Measurements from ENCODE around the gene LONP2. TPM values are rescaled to one million over a fixed set of nuclear protein-coding genes. Genes with fewer than 3 reads are reported as not detected.
A peak's percentile ranks its signal among the peaks of the same experiment; 100 is the strongest.

LONP2 gene
- total and polyA plus RNA-seq, 2 of the 13 experiments (the other 11 are each of a cell fraction or from before 2014, with no cell fraction given), result 39.2 to 63.3 TPM

GRCh38 chr16:48204825-48205151, 39.3 kb upstream of the LONP2 start:
- intact Hi-C loops (cut with micrococcal nuclease; ENCODE audit: unreplicated experiment), result loop anchor here (1.0 to 2.0 kb wide), 2 partner anchors 27 to 40 kb away; no protein-coding TSS in a partner anchor
- H3K27ac ChIP-seq (ENCODE audit: extremely low read length, insufficient read depth, low read length), result peak overlapping the region; percentile 89
- H3K79me2 ChIP-seq (ENCODE audit: insufficient read depth, low read length), result no peaks in the 10 kb centered on the region
- CTCF ChIA-PET (ENCODE audit: low intra/inter-chr PET ratio, low total read pairs), result no interaction called here
- WGBS (ENCODE audit: low lambda C conversion rate), result under 1% methylated on average over 6 of the region's 6 CpGs
- peak overlapping the region; percentile 58 for H3K9ac ChIP-seq (ENCODE audit: insufficient read depth, low read depth, low read length)
- BruUV-seq (replicated peaks), result TSS peak; percentile 87
- peaks cover 65% of the 10 kb centered on the region for H3K4me1 ChIP-seq (ENCODE audit: insufficient read depth, low read length)
- H3K9me3 ChIP-seq (ENCODE audit: low read length), result no peaks in the 10 kb centered on the region
- no peaks in the 10 kb centered on the region for H3K27me3 ChIP-seq (ENCODE audit: control insufficient read depth in 1 of 2, insufficient read depth in 2 of 2, low read length in 2 of 2)
- H3K4me3 ChIP-seq (replicated peaks in 1 of 3; ENCODE audit: insufficient read depth in 1 of 3, low read depth in 2 of 3, low read length in 3 of 3), result peak overlapping the region; percentile 57 to 61 (median 58); a peak in 5 of 6 replicates
- POLR2A ChIA-PET, result interaction anchor here (0.6 to 3.6 kb wide), 9 partner anchors 9 to 1572 kb away, joined by 3 to 36 read pairs (median 5); no protein-coding TSS in a partner anchor
- peak overlapping the region; percentile 36 for H2AFZ ChIP-seq (ENCODE audit: low read length)
- in situ Hi-C loops (cut with HindIII; ENCODE audit: extremely low pct_ligation_motif_present, low pct_unique_long_range_greater_than_20kb), result no loop called here
- ATAC-seq, result no peak
- peak overlapping the region; percentile 87 for H3K4me2 ChIP-seq (ENCODE audit: low read depth, low read length)
- no peak for DNase-seq (ENCODE audit: low spot score)
- no peaks in the 10 kb centered on the region for H3K36me3 ChIP-seq (replicated peaks in 1 of 2; ENCODE audit: control insufficient read depth in 1 of 2, insufficient read depth in 2 of 2, low read length in 2 of 2)
- FAIRE-seq, result no peak
- no peaks in the 10 kb centered on the region for H4K20me1 ChIP-seq (ENCODE audit: insufficient read depth, low read length)
- TF ChIP-seq, protein P1, sequence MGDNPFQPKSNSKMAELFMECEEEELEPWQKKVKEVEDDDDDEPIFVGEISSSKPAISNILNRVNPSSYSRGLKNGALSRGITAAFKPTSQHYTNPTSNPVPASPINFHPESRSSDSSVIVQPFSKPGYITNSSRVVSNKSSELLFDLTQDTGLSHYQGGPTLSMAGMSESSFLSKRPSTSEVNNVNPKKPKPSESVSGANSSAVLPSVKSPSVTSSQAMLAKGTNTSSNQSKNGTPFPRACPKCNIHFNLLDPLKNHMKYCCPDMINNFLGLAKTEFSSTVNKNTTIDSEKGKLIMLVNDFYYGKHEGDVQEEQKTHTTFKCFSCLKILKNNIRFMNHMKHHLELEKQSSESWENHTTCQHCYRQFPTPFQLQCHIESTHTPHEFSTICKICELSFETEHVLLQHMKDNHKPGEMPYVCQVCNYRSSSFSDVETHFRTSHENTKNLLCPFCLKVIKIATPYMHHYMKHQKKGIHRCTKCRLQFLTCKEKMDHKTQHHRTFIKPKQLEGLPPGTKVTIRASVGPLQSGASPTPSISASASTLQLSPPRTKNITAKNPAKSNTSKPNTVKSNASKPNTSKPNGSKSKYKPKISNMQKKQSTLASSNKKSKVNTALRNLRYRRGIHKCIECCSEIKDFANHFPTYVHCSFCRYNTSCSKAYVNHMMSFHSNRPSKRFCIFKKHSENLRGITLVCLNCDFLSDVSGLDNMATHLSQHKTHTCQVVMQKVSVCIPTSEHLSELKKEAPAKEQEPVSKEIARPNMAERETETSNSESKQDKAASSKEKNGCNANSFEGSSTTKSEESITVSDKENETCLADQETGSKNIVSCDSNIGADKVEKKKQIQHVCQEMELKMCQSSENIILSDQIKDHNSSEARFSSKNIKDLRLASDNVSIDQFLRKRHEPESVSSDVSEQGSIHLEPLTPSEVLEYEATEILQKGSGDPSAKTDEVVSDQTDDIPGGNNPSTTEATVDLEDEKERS (CRISPR knock-in tag; IDR thresholded peaks at IDR 0.05), result 0 out of 2 replicates have a peak, but pooled peaks have one; percentile 1
- peak; percentile 76; the same call in 1 of the 2 replicates for TF ChIP-seq POLR2G (IDR thresholded peaks at IDR 0.05; ENCODE audit: low read depth, low read length)
- TF ChIP-seq, protein P2, sequence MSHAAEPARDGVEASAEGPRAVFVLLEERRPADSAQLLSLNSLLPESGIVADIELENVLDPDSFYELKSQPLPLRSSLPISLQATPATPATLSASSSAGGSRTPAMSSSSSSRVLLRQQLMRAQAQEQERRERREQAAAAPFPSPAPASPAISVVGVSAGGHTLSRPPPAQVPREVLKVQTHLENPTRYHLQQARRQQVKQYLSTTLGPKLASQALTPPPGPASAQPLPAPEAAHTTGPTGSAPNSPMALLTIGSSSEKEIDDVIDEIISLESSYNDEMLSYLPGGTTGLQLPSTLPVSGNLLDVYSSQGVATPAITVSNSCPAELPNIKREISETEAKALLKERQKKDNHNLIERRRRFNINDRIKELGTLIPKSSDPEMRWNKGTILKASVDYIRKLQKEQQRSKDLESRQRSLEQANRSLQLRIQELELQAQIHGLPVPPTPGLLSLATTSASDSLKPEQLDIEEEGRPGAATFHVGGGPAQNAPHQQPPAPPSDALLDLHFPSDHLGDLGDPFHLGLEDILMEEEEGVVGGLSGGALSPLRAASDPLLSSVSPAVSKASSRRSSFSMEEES (CRISPR knock-in tag; IDR thresholded peaks at IDR 0.05), result 0 out of 2 replicates have a peak, but pooled peaks have one; percentile 1
- no peak for TF ChIP-seq MAFF (IDR thresholded peaks at IDR 0.05; ENCODE audit: low read depth, low read length)
- TF ChIP-seq, protein P3, sequence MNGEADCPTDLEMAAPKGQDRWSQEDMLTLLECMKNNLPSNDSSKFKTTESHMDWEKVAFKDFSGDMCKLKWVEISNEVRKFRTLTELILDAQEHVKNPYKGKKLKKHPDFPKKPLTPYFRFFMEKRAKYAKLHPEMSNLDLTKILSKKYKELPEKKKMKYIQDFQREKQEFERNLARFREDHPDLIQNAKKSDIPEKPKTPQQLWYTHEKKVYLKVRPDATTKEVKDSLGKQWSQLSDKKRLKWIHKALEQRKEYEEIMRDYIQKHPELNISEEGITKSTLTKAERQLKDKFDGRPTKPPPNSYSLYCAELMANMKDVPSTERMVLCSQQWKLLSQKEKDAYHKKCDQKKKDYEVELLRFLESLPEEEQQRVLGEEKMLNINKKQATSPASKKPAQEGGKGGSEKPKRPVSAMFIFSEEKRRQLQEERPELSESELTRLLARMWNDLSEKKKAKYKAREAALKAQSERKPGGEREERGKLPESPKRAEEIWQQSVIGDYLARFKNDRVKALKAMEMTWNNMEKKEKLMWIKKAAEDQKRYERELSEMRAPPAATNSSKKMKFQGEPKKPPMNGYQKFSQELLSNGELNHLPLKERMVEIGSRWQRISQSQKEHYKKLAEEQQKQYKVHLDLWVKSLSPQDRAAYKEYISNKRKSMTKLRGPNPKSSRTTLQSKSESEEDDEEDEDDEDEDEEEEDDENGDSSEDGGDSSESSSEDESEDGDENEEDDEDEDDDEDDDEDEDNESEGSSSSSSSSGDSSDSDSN (CRISPR knock-in tag; IDR thresholded peaks at IDR 0.05), result peak; percentile 1; the same call in 1 of the 2 replicates
- TF ChIP-seq ASH2L (IDR thresholded peaks at IDR 0.05; ENCODE audit: insufficient read length, low read depth, low read length), result peak; percentile 86
- TF ChIP-seq RBFOX2 (IDR thresholded peaks at IDR 0.05; ENCODE audit: low read depth, low read length), result peak; percentile 34; the same call in 1 of the 2 replicates
- no peak for TF ChIP-seq ZNF567 (CRISPR knock-in tag; IDR thresholded peaks at IDR 0.05; ENCODE audit: borderline replicate concordance)
- no peak for TF ChIP-seq ZNF615 (CRISPR knock-in tag; IDR thresholded peaks at IDR 0.05; ENCODE audit: borderline replicate concordance)
- TF ChIP-seq ZNF337 (CRISPR knock-in tag; IDR thresholded peaks at IDR 0.05; ENCODE audit: borderline replicate concordance, low read depth), result no peak
- peak; percentile 11 for TF ChIP-seq ZNF18 (CRISPR knock-in tag; IDR thresholded peaks at IDR 0.05; ENCODE audit: insufficient replicate concordance)
- TF ChIP-seq CREB1 (IDR thresholded peaks at IDR 0.05), result no peak
- peak; percentile 22 for TF ChIP-seq CREB1 (CRISPR knock-in tag; IDR thresholded peaks at IDR 0.05)
- TF ChIP-seq KAT7 (CRISPR knock-in tag; IDR thresholded peaks at IDR 0.05; ENCODE audit: borderline replicate concordance), result 0 out of 2 replicates have a peak, but pooled peaks have one; percentile 37
- TF ChIP-seq EHMT2 (IDR thresholded peaks at IDR 0.05; ENCODE audit: borderline replicate concordance, low read depth, low read length), result 0 out of 2 replicates have a peak, but pooled peaks have one; percentile 22
